Measurements from ENCODE around the gene TMEM80. TPM values are rescaled to one million over a fixed set of nuclear protein-coding genes. Genes with fewer than 3 reads are reported as not detected.
"Not testable (repeated sequence)": the region's sequence is repeated elsewhere in the genome, so short reads cannot be mapped to it uniquely, and the experiment has no call there.

TMEM80 gene
- total RNA-seq, 1 donor from 2014 or later = 9.7 TPM

DNA sequence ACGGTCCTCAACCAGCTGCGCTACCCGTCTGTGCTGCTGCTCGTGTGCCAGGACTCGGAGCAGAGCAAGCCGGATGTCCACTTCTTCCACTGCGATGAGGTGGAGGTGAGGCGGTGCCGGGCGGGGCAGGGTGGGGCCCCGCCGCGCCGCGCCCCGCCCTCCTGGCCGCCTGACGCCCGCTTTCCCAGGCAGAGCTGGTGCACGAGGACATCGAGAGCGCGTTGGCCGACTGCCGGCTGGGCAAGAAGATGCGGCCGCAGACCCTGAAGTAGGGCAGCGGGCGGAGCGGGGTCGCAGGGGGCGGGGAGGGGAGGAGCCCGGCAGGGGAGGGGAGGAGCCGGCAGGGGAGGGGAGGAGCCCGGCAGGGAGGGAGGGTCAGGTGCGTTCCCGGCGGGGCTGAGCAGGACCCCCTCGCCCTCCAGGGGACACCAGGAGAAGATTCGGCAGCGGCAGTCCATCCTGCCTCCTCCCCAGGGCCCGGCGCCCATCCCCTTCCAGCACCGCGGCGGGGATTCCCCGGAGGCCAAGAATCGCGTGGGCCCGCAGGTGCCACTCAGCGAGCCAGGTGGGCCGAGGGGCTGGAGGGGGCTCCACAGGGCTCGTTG lies 25.1 kb downstream of the TMEM80 start:
- DNase-seq (ENCODE audit: low read depth, low spot score) = no peak

DNA sequence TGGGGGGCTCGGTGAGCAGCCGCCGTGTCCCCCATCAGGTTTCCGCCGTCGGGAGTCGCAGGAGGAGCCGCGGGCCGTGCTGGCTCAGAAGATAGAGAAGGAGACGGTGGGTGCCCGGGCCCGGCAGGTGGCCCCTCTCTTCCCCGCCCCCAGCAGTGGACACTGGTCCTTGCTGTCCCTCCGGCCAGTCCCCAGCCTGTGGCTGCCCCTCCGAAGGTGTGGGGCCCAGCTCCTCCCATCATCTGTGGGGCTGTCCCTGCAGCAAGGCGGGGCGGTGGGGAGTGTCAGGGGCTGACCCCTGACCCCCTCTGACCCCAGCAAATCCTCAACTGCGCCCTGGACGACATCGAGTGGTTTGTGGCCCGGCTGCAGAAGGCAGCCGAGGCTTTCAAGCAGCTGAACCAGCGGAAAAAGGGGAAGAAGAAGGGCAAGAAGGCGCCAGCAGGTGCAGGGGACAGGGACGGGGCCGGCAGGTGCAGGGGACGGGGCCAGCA lies 25.7 kb downstream of the TMEM80 start:
- no peak for DNase-seq (ENCODE audit: low read depth, low spot score)

DNA sequence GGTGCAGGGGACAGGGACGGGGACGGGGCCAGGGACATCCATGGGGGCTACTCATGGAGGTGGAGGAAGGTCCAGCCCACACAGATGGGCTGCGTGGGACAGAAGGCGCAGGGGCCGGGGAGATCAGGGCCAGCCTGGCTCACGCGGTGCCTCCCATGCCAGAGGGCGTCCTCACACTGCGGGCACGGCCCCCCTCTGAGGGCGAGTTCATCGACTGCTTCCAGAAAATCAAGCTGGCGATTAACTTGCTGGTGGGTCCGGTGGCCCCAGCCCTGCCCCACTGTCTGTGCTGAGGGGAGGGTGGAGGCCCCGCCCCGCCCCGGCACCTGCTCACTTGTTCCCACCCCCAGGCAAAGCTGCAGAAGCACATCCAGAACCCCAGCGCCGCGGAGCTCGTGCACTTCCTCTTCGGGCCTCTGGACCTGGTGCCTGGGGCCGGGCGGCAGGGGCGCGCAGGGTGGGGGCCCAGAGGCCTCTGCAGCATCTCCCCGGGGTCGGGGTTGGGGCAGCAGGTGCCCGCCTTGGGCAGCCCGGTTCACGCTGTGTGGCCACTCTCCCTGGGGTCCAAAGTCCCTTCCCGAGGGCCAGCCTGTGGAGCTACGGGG lies 26.2 kb downstream of the TMEM80 start:
- no peak for DNase-seq (ENCODE audit: low read depth, low spot score)

DNA sequence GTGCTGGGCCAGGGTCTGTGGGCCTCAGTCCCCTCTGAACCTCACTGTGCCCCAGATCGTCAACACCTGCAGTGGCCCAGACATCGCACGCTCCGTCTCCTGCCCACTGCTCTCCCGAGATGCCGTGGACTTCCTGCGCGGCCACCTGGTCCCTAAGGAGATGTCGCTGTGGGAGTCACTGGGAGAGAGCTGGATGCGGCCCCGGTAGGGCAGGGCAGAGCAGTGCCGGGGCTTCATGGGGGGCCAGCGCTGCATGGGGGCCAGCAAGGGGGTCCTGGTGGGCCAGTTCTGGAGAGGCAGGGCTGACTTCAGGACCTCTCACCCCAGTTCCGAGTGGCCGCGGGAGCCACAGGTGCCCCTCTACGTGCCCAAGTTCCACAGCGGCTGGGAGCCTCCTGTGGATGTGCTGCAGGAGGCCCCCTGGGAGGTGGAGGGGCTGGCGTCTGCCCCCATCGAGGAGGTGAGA lies 26.8 kb downstream of the TMEM80 start:
- no peak for DNase-seq (ENCODE audit: low read depth, low spot score)

DNA sequence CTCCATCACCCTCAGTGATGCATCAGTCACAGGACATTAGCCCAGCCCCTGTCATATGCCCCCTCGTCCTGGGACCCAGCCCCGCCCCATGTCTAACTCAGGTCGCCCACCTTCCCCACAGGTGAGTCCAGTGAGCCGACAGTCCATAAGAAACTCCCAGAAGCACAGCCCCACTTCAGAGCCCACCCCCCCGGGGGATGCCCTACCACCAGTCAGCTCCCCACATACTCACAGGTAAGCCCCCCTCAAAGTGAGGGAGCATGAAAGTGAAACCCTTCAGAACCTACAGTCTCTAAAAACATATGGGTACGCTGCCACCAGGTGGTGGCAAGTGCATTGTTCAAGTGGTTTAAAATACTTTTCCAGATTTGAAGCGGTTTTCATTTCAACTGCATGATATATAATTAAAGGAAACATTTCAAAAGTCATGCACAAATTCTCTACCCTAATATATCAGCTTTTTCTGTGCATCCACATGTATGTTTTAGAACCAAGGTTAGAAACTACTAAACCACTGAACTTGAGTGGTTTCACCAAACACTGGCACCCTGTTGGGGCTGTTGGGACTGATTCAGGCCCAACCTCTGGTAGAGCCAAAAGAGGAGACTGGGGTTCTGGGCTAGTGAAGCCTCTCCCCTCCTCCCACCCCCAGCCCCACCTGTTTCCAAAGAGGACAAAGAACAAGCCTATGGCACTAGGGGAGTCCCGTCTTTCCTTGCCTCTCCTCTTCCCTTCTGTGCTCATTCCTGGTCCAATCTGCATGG lies 27.7 kb downstream of the TMEM80 start:
- no peak for DNase-seq (ENCODE audit: low read depth, low spot score)

DNA sequence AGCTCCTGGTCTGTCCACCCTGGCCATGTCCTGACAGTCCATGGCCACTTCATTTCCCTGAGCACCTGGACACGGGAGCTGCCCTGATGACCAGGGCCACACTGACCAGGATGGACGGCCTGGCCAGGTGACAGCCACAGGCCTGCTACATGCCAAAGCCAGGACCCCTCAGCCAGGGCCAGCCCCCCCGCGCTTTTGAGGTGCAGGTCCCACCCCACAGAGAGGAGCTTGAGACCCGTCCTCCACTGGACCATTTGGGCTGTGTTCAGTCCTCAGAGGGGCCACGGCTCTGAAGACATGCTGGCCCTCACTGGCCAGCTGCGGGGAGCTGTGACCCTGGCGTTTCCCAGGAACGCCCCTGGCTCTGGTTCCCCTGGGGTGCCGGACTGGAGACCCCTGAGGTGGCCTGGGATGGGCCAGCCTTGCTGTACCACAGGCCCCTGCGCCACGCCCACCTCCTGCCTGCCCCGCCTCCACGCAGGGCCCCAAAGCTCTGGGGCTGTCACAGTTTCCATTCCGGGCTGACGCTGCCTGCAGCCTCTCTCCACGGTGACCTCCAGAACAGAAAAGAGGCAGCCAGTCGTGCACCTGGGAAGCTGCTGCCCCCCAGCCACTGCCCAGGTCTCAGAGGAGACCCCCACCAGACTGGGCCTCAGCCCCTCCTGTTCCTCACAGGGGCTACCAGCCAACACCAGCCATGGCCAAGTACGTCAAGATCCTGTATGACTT lies 28.6 kb downstream of the TMEM80 start:
- no peak for DNase-seq (ENCODE audit: low read depth, low spot score)

DNA sequence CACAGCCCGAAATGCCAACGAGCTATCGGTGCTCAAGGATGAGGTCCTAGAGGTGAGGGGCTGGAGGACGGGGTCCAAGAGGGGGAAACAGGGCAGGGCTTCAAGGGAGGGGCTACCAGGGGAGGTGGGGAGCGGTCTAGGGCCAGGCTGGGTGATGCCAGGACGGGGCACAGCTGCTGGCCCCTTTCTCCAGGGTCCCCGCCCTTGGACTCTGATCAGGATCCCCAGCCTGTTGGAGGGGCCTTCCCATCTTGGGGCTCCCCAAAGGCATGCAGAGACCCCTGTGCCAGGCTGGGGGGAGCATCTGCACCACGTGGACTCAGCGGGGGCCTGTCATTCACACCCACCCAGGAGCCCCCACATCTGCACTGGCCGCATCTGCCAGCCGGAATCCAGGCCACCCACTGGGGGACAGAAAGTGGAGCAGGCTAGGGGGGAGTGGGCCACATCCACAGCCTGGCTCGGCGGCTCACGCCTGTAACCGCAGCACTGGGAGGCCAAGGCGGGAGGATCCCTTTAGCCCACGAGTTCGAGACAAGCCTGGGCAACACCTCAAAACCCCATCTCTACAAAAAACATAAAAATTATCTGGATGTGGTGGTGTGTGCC lies 29.3 kb downstream of the TMEM80 start:
- DNase-seq (ENCODE audit: low read depth, low spot score) = no peak

DNA sequence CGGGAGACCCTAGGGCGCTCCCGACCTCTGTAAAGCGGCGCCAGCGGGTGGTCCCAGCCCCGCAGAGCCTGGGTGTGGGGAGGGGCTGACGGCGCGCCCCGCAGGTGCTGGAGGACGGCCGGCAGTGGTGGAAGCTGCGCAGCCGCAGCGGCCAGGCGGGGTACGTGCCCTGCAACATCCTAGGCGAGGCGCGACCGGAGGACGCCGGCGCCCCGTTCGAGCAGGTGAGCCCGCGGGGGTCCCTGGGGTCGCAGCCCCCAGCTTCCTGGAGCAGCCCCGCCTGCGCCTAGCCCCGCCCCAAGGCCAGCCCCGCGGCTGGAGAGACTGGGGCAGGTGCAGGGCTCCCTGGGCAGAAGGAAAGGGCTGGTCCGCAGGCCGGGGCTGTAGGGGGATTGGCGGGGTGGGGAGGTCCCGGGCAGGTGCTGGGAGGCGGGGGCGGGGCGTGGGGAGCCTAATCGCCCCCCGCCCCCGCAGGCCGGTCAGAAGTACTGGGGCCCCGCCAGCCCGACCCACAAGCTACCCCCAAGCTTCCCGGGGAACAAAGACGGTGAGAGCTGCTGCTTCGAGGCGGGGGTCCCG lies 30.1 kb downstream of the TMEM80 start:
- no peak for DNase-seq (ENCODE audit: low read depth, low spot score)

DNA sequence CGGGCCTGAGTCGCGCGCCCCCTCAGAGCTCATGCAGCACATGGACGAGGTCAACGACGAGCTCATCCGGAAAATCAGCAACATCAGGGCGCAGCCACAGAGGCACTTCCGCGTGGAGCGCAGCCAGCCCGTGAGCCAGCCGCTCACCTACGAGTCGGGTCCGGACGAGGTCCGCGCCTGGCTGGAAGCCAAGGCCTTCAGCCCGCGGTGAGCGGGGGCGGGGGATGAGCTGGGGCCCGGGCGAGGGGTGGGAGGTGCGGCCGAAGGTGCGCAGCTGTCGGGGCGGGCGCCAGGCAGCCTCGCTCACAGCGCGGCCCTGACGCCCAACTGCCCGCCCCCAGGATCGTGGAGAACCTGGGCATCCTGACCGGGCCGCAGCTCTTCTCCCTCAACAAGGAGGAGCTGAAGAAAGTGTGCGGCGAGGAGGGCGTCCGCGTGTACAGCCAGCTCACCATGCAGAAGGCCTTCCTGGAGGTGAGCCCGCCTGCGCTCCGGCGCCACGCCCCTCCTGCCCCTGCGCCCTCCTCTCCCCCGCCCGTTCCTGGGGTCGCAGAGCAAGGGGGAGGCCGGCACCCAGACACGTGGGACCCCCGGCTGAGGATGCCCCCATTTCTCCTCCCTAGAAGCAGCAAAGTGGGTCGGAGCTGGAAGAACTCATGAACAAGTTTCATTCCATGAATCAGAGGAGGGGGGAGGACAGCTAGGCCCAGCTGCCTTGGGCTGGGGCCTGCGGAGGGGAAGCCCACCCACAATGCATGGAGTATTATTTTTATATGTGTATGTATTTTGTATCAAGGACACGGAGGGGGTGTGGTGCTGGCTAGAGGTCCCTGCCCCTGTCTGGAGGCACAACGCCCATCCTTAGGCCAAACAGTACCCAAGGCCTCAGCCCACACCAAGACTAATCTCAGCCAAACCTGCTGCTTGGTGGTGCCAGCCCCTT lies 30.9 kb downstream of the TMEM80 start:
- no peak for DNase-seq (ENCODE audit: low read depth, low spot score)

DNA sequence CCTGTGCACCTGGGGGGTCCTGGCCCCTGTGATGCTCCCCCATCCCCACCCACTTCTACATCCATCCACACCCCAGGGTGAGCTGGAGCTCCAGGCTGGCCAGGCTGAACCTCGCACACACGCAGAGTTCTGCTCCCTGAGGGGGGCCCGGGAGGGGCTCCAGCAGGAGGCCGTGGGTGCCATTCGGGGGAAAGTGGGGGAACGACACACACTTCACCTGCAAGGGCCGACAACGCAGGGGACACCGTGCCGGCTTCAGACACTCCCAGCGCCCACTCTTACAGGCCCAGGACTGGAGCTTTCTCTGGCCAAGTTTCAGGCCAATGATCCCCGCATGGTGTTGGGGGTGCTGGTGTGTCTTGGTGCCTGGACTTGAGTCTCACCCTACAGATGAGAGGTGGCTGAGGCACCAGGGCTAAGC lies 31.7 kb downstream of the TMEM80 start:
- no peak for DNase-seq (ENCODE audit: low read depth, low spot score)

DNA sequence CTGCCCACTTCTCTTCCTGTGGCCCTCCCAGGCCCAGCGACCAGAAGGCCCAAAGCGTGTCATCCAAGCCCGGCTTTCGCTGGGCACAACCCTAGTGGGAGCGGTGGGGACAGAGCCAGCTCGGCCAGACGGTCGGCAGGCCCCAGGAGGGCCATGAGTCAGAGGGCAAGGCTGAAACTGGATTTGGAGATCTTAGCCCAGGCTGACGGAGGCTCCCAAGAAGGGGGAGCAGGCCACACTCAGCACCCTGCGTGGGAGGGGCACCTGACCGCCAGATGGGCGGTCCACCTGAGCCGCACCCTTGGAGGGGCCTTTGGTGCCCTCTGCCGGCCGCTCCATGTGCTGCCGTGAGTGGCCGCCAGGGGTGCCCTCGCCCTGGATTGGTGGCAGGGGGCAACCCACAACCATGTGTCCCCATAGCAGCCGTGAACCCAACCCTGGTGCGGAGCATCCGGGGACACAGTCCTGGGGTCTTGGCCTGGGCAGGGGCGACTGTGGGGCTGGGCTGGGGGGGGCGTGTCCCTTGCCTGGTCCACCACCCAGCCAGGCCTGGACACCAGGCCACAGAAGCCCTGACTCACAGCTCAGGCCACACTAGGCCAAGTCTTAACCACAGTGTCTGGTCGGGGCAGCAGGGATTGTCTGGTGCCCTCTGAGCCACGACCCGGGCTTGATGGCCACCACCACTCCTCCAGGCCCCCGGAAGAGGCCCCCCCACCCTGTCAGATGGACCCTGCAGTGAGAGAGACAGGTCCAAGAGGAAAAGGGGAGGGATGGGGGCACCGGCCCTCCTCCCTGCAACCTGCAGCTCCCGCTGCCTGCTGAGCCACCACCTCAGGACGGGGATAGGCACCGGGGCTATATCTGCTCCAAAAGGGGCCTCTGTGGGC lies 32.5 kb downstream of the TMEM80 start:
- no peak for DNase-seq (ENCODE audit: low read depth, low spot score)

DNA sequence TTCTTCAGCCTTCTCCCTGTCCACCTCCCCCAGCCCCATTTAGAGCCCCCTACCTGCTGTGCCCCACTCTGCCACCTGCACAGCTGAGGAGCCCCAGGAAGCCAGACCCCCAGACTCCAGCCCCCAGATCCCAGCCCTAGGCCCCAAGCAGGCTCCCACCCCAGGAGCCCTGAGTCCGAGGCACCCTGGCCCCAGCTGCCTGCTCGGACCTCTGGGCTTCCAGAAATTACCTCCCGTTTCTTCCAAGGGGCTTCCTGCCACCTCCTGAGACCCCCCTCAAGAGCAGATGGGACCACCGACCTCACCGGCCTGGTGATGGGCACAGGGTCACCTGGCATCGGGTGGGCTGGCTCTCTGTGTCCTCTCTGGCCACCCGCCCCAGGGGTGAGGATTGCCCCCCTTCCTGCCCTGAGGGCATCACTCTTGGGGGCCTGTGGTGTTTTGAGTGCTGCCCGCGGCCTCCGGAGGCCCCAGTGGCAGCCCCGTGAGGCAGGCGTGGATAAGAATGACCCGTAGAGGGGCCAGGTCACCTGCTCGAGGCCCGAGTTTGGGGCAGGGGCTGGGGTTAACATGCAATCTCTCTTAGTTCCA lies 33.4 kb downstream of the TMEM80 start:
- no peak for DNase-seq (ENCODE audit: low read depth, low spot score)

DNA sequence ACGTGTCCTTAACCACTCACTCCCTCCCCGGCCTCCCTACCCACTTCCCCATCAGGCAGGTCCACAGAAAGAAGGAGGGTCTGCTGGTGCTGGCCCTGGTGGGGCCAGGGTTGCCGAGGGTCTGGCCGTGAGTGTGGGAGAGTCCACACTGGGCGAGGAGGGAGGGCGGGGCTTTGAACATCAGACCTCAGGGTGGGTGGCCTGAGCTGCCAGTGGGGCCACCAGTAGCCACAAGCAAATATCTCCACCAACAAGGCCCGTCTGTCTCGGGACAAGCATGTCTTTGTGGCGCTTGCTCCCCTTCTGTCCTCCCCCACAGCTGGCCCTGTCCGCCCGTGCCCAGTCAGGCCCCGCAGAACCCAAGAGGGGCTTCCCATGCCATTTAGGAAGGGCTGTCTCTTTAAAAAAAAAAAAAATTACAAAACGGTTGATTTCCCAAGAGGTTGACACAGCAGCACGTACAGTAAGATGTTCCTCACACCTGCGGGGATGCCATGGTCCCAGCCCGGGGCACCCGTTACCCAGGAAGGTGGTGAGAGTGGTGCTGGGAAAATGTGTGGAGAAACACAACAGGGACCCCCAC lies 34.0 kb downstream of the TMEM80 start:
- no peak for DNase-seq (ENCODE audit: low read depth, low spot score)

DNA sequence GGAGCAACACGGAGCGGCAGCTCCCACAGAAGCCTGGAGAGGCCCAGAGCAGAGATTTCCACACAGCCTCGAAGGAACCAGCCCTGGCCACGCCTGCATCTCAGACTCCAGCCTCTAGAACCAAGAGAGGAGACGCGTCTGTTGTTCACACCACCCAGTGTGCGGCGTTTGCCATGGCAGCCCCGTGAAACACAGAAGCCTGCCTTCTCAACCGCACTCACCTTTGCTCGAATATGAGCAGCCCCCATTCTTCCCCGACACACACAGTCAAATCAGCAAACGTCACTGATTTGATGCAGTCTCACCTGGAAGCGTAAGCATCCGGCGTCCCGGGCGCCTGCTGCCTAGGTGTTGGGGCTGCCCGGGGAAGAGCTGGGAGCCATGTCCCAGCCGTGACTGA lies 37.5 kb downstream of the TMEM80 start:
- DNase-seq (ENCODE audit: low read depth, low spot score) = no peak

DNA sequence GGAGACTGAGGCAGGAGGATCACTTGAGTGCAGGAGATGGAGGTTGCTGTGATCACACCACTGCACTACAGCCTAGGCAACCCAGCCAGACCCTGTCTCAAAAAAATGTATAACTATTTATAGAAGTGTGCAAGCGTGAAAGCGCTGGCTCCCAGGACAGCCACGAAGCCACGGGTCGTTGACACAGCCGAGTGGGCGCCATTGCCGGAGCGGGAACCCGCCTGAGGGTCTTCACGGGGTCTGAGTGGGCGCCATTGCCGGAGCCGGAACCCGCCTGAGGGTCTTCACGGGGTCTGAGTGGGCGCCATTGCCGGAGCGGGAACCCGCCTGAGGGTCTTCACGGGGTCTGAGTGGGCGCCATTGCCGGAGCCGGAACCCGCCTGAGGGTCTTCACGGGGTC lies 38.9 kb downstream of the TMEM80 start:
- DNase-seq (ENCODE audit: low read depth, low spot score) = not testable (repeated sequence)

DNA sequence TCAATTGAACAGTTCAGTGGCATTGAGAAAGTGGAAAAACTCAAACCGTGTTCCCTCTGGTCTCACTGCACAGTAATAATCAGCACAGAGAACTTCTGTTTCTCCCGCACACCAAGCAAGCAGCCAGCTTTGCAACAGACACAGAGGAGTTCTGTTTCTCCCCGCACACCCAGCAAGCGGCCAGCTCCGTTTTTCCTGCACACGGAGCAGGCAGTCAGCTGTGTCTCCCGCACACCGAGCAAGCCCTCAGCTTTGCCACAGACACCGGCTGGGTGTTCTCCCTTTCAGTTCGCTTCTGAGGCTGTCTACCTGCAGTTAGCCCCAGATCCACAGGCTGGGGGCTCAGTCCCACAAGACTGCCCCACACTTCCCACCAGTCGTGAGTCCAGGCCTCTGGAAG lies 41.8 kb downstream of the TMEM80 start:
- DNase-seq (ENCODE audit: low read depth, low spot score) = no peak

DNA sequence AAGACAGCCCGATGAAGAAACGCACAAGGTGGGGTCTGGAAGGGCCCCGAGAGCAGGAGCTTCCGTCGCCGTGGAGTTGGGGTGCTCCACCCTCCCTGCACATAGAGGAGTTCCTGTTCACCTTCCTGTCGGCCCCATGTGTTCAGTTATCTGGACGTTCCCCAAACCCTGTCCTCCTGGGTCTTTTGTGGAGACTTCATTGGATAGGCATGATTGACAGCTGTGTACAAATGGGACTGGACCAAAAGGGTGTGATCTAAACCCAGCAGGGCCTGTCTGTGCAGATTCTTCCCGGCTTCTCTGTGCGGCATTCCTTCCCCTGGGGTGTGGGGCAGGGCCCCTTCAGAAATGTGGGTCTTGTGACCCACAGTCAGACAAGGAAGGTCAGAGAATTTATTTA lies 42.3 kb downstream of the TMEM80 start:
- DNase-seq (ENCODE audit: low read depth, low spot score) = not testable (repeated sequence)

DNA sequence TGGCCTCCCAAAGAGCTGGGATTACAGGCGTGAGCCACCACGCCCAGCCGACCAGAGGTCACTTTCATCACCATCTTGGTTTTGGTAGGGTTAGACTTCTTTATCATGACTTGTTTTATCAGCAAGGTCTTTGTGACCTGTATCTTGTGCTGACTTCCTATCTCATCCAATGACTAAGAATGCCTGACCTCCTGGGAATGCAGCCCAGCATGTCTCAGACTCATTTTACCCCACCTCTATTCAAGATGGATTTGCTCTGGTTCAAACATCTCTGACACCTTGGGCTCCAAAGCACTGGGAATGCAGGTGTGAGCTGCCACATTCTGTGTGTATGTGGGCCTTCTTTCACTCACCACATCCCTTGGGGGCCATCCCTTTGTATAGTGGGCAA lies 46.5 kb downstream of the TMEM80 start:
- no peak for DNase-seq (ENCODE audit: low read depth, low spot score)

All from pulmonary artery endothelial cell (primary cell).